Activated CD4-positive, alpha-beta T cell treated with anti-CD3 and anti-CD28 coated beads, Interleukin-2, amount 50 U/mL, for 1 hour (primary cell): ENCODE data around the gene BSG.
"Not testable (repeated sequence)": the region's sequence is repeated elsewhere in the genome, so short reads cannot be mapped to it uniquely, and the experiment has no call there.

Experiments used
- DNase-seq: peaks from one replicate; pipeline ENCODE4 v3.0.0-alpha.2; 2020

BSG gene

DNA sequence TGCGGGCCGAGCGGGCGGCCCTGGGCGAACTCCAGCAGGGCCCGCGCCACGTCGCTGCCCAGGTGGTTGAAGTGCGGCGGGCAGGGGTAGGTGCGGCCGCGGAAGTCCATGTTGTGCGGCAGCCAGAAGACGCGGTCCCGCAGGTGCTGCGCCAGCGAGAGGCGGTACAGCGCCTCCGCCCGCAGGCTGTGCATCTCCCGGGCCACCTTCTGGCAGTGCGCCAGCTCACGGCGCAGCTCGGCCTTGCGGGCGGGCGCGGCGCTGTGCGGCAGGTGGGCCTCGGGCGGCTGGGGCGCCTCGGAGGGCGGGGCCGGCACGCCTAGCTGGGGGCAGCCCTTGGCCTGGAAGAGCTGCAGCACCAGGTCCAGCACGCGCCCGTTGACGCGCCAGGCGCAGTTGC is 48.8 kb downstream of the BSG start:
- not testable (repeated sequence) for DNase-seq

DNA sequence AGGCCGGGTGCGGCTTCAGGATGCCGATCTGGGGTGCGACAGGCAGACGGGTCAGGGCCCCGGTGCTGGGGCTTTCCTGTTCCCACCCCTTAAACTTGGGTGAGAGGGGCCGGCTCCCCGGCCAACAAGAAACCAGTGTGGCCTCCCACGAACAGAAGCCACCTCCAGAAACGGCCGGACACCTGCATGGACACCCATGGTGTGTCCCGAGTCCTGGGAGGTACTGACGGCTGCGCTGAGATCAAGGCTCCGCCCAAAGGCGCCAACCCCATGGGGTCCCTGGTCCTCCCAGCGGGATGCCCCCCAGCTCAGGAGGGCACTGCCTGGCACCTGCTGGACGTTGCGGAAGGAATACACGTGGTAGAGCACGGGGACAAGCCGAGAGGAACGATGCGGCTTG is 49.4 kb downstream of the BSG start:
- no peak for DNase-seq

- no peak for DNase-seq
Measured at GRCh38 chr19:622666-623065, 50.3 kb downstream of the BSG start.

DNA sequence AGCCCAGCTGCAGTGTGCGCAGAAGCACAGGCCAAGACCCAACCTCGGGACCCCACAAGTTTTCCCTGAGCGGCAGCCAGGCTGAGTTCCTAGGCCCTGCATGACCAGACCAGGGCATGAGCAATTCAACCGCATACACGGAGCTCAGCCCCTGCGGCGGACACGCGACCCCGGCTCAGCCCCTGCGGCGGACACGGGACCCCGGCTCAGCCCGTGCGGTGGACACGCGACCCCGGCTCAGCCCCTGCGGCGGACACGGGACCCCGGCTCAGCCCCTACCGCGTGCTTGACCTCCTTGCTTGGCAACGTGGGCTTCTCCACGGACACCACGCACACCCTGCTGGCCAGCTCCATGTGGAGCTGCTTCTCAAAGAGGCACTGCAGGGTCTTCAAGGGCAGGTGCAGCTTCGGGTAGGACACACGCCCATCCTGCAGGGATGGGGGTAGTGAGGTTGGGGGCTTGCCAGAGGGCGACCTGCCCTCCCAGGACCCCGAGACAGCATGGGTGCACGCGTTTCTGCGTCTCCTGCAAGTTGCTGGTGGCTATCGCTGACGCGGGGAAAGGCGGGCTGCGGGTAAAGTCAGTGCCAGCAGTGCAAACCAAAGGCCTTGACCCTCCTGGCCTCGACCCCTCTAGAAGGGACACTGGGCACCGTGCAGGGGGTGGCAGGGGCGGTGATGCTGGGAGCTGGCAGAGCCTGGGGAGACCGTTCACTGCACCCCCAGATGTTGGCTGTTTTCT is 51.0 kb downstream of the BSG start:
- no peak for DNase-seq

- no peak for DNase-seq
Measured at GRCh38 chr19:623974-624373, 51.6 kb downstream of the BSG start.

DNA sequence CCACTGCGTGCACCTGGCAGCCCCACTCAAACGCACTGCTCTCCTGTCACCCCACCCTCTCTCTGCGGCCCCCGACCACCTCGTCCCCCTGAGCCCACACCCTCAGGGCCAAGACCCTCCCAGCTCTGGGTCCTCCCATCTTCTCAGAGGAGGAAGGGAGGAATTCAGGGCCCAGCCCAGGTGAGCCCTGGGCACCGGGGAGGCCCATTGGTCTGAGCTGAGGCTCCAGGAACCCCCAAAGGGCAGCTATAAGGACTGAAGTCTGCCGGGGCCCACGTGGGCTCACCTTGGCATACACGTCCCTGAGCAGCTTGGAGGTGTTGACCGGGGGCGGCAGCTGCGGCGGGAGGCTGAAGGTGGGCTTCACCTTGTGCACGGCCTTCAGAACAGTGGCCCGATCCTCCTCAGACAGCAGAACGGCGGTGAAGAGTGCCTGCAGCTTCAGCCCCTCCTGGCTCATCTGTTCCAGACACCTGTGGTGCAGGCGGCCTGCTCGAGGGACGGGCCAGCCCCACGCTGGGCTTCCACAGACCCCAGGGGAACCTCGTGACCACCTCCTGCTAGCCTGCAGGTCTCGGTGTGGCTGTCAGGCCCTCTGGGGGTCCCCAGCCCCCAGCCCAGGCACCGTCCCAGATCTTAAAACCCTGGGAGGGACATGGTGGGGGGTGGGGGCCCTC is 52.2 kb downstream of the BSG start:
- no peak for DNase-seq

GRCh38 chr19:625257-625656 is 52.9 kb downstream of the BSG start:
- DNase-seq, result no peak

DNA sequence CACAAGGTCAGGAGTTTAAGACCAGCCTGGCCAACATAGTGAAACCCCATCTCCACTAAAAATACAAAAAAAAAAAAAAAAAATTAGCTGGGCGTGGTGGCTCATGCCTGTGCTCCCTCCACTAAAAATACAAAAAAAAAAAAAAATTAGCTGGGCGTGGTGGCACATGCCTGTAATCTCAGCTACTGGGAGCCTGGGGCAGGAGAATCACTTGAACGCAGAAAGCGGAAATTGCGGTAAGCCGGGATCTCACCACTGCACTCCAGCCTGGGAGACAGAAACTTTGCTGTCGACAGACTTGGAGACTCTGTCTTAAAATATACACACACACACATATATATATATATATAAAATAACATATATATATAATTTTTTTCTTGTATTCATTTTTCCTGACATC is 54.2 kb downstream of the BSG start:
- not testable (repeated sequence) for DNase-seq

DNA sequence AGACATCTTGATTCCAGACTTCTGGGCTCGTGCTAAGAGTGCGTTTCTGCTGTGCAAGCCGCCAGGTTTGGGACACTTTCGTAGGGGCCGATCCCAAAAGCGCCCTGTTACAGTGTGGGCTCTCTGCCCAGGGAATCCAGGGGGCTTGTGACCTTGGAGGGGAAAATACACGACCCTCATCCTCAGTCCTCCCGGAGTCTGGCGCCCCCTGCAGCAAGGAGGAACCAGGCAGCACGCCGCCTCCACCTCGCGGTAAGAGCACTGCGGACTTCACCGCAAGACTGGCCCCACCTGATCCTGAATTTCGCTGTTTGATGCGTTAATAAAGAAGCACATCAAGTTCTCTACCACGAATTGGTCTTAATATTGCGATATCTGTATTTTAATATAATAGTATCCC is 55.8 kb downstream of the BSG start:
- DNase-seq, result no peak

DNA sequence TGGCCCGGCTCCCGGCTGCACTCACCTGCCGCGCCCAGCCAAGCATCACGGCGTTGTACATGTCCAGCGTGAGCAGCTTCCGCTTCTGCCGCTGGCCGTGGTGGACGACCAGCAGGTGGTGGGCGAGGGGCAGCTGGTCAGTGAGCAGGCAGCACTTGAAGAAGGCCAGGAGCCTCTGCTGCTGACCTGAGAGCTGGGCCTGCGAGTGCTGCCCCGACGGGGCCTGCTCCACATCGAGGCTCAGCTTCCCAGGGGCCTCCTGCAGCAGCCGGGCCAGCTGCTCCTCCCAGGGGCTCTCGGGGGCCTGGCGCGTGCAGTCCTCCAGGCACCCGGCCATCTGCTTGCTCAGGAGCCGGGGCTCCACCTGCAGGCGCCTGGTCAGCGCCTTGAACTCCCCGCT is 57.1 kb downstream of the BSG start:
- DNase-seq, result not testable (repeated sequence)

- DNase-seq, result no peak
Measured at GRCh38 chr19:629961-630714, 57.7 kb downstream of the BSG start.

GRCh38 chr19:632579-633067 is 60.2 kb downstream of the BSG start:
- no peak for DNase-seq
